HG03108 (cell line): ENCODE results near the gene MGLL.

Experiments used
- ATAC-seq: cut with Tn5 transposase; IDR thresholded peaks from one replicate; pipeline ENCODE4 v1.9.1; 2021; ENCODE audit warnings: moderate library complexity; ENCODE audit not compliant: unreplicated experiment

Gene MGLL

GRCh38 chr3:127760791-127761440, 61.4 kb downstream of the MGLL start:
- no peak for ATAC-seq

DNA sequence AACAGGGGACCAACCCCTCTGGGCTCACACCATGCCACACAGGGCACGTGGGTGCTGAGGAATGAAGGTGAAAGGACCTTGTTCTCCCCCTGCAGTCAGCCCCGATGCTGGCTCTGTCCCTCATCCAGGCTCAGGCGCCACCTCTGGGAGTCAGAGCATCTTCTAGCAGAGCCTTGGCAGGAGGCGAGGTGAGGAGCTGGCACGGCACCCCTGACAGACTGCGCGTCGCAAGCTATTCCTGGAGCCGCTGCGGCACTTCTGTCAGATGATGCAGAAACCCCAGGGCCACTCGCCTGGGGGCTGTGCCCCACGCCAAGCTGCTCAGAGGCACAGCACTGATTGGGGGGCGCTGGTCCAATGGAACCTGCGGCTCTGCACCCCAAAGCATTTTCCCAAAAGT, 62.0 kb downstream of the MGLL start:
- no peak for ATAC-seq

GRCh38 chr3:127759826-127760225, 62.5 kb downstream of the MGLL start:
- ATAC-seq, result no peak

- no peak for ATAC-seq
Measured at GRCh38 chr3:127758013-127758412, 64.3 kb downstream of the MGLL start.

DNA sequence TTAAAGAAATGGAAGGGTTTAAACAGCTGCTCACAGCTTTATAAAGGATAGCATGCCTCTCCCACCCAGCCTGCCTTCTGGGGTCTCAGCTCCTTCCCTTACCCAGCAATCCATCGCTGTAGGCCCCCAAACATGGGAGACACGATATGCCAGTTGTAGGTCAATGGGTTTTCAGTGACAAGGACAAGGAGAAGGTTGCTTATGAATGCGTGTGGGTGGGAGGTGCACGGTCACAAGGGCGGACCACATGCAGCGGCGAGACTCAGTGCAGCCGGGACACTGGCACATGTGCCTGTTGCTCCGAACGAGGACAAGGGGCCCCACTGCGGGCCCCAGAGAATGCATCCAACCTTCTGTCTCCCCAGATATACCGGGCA, 67.0 kb downstream of the MGLL start:
- ATAC-seq, result no peak

- peak; percentile 8 for ATAC-seq
Measured at GRCh38 chr3:127754411-127755304, 67.7 kb downstream of the MGLL start.

- ATAC-seq, result peak; percentile 24
Measured at GRCh38 chr3:127753898-127754410, 68.4 kb downstream of the MGLL start.

DNA sequence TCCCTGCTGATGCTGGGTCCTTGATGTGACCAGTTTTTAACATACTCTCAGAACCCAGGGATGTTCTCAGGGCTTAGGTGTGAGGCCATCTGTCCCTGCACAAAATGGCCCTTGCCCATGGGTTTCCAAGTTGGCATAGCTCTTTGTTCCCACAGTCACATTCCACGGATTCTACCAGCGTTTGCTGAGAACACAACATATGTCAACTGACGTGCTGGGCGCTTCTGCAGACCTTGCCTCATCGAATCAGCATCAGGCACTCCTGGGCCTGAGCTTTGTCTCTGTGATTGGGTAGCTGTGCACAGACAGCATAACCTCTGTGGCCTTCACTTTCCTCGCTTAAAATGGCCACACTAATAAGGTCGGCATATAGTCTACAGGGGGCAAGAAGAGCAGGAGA, 69.0 kb downstream of the MGLL start:
- ATAC-seq, result no peak

- no peak for ATAC-seq
Measured at GRCh38 chr3:127751782-127752181, 70.5 kb downstream of the MGLL start.

DNA sequence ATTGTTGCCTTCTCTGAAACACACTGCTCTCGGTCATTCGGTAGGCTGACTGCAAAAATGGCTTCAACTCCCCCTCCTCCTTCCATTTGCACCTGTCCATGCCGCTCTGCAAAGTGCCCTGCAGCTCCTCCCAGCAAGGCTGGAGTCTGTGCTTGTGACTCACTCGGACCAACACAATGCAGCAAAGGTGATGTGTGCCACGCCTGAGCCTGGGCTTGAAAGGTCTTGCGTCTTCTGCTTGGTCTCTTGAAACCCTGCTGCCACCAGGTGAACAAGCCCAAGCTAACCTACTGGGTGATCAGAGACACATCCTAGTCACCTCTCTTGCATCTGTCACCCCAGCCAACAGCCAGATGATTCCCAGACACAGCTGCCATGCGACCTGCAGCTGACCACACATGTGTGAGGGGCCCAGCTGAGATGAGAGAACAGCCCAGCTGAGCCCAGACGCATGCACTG, 71.1 kb downstream of the MGLL start:
- no peak for ATAC-seq

GRCh38 chr3:127750226-127751031, 71.9 kb downstream of the MGLL start:
- peak; percentile 28 for ATAC-seq

- ATAC-seq, result no peak
Measured at GRCh38 chr3:127749787-127750225, 72.5 kb downstream of the MGLL start.

DNA sequence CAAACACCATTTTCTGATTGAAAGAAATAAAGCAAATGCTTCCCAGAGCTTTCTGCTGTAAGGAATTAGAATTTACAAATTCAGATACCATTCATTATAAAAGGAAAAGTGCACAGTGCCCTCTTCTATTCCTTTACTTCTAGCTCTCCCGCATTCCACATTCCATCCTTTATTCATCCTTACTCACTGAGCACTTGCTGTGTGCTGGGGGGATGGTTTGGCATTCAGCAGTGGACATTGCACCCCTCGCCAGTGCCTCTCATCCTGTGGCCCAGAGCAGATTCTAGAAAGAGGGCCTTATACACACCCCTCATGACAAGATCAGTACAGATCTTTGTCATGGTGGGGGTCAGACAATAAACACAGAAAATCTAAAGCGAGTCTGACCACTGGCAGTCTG, 73.0 kb downstream of the MGLL start:
- no peak for ATAC-seq

DNA sequence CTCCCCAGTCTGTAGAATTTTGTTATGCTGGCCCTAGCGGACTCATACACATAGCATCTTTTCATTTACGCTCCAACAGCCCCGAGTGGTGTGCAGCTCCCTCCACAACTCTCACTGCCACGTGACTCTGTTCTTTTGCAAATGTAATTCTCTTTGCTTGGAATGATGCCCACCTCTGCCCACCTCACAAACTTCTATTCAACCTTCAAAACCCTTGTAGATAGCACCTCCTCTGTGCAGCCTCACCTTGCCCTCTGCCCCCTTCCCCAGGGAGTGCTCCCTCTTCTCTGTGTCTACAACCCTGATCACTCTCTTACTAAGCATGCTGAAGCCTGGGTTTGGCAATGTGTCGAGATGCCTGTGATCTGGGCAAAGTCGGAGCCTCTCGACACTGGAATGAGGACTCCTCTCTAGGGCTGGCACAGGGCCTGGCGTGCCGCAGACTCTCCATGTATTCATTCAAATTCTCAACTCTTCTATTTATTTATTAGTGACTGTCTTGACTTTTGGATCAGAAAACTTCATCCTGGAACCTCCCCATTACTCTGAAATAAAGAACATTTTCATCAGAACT, 73.5 kb downstream of the MGLL start:
- ATAC-seq, result no peak

GRCh38 chr3:127747751-127748521, 74.4 kb downstream of the MGLL start:
- no peak for ATAC-seq

DNA sequence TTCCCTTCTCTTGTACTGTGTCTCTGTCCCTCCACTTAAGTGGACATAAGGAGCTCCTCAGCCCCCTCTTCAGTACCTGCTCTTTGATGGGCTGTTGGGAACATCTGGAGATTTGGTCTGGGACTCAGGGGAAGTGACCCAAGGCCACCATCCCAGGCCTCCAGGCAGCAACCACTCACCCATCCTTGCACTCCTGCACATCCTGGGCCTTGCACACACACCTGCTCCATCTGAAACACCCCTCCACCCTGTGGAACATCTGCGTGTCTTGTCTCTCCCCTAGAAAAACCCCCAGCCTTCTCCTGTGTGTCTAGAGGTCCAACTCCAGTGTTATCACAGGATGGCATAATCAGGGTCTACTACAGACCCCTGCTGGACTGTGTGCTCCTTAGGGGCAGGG, 75.2 kb downstream of the MGLL start:
- ATAC-seq, result no peak

- ATAC-seq, result no peak
Measured at GRCh38 chr3:127746400-127747057, 75.8 kb downstream of the MGLL start.

DNA sequence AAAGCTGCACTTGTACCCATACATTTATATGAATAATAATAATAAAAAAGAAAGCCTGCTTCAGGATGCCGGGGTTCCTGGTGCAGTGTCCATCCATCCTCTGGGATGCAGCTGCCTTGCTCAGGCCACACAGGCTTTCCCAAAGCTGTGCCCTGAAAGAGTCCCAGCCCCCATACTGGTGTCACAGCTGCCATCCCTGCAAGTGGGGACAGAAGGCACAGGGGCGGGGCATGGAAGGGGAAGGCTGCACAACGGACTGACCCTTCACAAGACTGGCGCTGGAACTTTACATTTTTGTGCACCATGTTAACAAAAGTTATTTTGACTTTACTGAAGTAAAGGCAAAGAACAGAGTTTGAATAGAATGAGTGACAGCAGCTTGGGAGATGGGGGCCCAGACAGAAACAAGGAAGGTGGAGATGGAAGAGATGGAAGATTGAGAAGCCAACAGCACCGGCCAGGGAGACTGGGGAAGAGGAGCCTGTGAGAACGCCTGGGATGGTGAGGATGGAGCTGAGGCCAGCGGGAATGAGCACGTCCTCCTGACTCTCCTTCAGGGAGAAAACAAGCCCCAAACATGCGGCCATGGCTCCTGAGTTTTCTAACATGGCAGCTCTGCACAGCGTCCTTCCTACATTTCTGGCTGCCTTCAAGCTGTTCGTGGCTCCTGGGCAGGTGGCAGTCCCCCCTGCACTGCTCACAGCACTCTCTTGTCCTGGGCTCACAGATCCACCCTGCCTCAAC, 76.5 kb downstream of the MGLL start:
- no peak for ATAC-seq

GRCh38 chr3:127744875-127745274, 77.4 kb downstream of the MGLL start:
- ATAC-seq, result no peak
